OCI-LY1 (cell line): ENCODE measurements around the gene PTPRN2.

ENCODE experiments used
- CTCF ChIP-seq: fragments of 200-600 bp; sonication (generic), shearing (Covaris generic); IDR thresholded peaks from 2 replicates; pipeline ENCODE4 v1.5.1; 2017; ENCODE audit warnings: mild to moderate bottlenecking, antibody characterized with exemption, low read length, moderate library complexity, mixed read lengths
- EZH2 ChIP-seq: fragments of 200-600 bp; sonication (generic), shearing (Covaris generic); IDR thresholded peaks from 2 replicates; pipeline ENCODE4 v1.8.0; 2017; ENCODE audit warnings: borderline replicate concordance, mixed run types, mild to moderate bottlenecking, antibody characterized with exemption, low read length, moderate library complexity, mixed read lengths

DNA sequence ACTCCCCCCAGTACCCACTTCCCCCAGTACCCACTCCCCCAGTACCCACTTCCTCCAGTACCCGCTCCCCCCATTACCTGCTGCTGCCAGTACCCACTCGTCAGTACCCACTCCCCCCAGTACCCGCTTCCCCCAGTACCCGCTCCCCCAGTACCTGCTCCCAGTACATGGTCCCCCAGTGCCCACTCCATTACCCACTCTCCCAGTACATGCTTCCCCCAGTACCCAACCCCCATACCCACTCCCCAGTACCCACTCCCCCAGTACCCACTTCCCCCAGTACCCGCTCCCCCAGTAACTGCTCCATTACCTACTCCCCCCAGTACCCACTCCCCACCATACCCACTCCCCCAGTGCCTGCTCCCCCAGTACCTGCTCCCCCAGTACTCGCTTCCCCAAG is 700.2 kb downstream of the PTPRN2 start:
- TF ChIP-seq CTCF (no peak), EZH2 (no peak)
